ENCODE results near the gene KLF7.

KLF7 gene

DNA sequence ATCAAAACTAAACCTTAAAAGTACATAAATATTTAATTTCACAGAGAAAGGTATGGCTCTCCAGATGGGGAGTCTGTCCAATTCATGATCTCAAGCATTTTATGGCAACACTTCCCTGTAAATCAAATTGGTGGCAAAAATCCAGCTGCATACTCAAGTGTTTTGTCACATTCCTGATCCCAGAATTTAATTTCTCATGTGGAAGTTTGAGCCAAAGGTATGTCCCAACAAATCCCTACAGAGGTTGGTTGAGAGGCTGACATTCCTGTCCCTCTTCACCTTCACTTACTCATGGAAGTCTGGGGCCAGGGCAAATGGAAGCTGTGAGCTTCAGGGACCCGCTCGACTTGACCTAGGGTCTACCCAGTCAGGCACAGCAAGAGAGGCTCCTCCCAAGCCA, 17.7 kb downstream of the KLF7 start:
- no peak overlapping the region for H3K27ac ChIP-seq
- TF ChIP-seq ZFX (IDR thresholded peaks at IDR 0.05; ENCODE audit: borderline replicate concordance): no peak
- TF ChIP-seq, protein P1, sequence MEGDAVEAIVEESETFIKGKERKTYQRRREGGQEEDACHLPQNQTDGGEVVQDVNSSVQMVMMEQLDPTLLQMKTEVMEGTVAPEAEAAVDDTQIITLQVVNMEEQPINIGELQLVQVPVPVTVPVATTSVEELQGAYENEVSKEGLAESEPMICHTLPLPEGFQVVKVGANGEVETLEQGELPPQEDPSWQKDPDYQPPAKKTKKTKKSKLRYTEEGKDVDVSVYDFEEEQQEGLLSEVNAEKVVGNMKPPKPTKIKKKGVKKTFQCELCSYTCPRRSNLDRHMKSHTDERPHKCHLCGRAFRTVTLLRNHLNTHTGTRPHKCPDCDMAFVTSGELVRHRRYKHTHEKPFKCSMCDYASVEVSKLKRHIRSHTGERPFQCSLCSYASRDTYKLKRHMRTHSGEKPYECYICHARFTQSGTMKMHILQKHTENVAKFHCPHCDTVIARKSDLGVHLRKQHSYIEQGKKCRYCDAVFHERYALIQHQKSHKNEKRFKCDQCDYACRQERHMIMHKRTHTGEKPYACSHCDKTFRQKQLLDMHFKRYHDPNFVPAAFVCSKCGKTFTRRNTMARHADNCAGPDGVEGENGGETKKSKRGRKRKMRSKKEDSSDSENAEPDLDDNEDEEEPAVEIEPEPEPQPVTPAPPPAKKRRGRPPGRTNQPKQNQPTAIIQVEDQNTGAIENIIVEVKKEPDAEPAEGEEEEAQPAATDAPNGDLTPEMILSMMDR (IDR thresholded peaks at IDR 0.05): no peak

DNA sequence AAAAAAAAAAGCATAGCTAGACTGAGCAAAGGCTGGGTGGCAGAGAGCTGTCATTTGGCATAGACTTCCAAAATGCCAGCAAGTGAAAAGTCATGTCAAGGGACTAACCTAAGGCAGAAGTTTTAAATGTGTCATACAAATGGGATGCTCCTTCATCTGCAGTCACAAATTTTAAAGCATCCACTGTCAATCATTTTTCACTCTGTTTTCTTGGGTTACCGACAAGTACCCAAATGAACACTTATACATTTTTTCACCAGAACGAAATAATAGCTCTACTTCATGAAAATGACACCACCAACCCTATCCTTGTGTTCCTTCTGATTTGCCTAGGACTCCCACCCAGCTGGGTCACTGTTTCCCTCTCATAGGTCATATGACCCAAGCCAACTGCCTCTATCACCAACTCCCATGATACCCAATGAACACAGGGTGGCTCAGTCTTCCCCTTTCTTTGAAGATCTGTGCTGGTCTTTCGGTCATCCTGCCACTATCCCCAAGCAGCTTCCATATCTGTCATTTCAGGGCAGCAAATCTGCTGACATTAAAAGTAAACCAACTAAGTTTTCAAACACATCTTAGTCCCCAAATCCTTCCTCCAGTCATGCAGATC, 21.5 kb downstream of the KLF7 start:
- no peak overlapping the region for H3K27ac ChIP-seq
- no peak for TF ChIP-seq ZFX (IDR thresholded peaks at IDR 0.05; ENCODE audit: borderline replicate concordance)
- TF ChIP-seq, protein P1 (IDR thresholded peaks at IDR 0.05): no peak

DNA sequence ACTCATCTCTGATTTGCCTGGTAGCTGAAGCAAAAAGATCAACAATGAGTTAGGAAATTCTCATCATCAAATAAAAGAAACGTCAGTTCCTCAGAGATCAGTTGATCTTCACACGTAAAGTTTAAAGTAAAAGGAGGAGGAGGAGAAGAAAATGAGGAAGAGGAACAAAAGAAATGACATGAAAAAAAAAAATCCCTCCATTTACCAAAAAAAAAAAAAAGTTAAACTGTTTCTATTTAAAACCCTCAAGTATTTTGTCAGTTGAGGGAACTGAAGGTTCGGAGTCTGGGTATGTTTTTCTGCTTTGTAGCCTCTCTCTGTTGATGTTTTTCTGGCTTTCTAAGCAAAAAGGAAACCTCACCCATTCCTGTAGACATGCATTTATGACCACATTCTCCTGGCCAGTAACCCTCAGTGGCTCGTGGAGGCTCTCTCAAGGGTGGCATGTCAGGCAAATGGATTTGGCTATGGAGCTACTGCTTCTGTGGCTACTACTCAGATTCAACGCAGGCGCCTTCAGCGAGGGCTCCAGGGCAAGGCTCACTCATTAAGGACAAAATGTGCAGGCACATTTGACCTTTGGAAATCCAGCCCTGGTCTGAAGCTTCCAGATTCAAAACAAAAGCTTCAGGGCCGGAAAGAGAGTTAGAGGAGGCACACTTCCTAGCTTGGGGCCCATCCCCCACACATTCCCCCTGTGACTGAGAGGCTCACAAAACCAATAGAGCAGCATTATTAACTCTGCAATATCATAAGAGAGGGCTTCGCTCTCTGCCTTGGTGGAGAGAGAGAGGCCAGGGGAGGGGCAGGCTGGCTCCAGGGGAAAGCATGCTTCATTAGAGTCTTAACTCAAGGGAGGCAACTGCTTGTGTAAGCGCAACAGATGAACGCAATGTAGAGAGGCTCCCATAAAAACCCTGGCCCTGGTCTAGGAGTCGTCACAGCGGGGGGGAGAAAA, 22.3 kb downstream of the KLF7 start:
- no peak overlapping the region for H3K27ac ChIP-seq

DNA sequence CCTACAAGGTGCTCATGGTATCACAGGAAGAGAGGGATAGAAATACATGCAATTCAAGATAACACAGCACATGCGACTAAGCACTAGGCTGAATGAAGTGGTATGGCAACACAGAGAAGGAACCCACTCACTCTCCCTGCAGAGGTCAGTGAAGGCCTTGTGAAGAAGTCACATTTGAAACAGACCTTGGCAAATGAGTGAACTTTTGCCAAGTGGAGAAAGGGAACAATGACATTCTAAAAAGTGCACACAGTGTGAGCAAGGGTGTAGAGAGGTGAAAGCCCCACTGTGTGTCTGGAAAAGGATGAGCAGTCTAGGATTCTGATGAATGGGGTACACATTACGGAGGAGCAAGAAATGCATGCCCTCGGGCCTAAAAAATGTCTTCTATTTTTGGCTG, 23.3 kb downstream of the KLF7 start:
- TF ChIP-seq, protein P1 (IDR thresholded peaks at IDR 0.05): no peak
- TF ChIP-seq ZFX (IDR thresholded peaks at IDR 0.05; ENCODE audit: borderline replicate concordance): no peak
- no peak overlapping the region for H3K27ac ChIP-seq

More for the DNA sequence above, 22.3 kb downstream of the KLF7 start:
- TF ChIP-seq, protein P1 (IDR thresholded peaks at IDR 0.05): no peak
- TF ChIP-seq ZFX (IDR thresholded peaks at IDR 0.05; ENCODE audit: borderline replicate concordance): no peak

DNA sequence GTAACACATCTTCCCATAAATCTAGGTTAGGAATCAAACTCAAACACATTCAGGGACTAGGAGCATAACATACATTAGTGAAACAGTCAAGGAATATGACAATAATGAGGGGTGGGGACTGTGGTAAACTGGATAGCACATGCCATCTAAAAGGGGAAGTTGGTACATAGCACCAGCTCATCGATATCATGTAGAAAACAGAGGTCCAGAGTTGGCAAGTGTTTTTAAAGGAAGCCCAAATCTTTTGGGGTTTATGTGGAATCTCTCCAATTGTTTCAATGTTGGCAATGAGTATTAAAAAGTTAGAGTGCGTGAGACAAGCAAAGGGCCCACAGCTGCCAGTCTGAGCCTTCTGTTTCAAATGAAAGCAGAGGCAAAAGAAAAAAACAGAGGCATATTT, 24.4 kb downstream of the KLF7 start:
- TF ChIP-seq, protein P1 (IDR thresholded peaks at IDR 0.05): no peak
- TF ChIP-seq ZFX (IDR thresholded peaks at IDR 0.05; ENCODE audit: borderline replicate concordance): no peak
- H3K27ac ChIP-seq: no peak overlapping the region

DNA sequence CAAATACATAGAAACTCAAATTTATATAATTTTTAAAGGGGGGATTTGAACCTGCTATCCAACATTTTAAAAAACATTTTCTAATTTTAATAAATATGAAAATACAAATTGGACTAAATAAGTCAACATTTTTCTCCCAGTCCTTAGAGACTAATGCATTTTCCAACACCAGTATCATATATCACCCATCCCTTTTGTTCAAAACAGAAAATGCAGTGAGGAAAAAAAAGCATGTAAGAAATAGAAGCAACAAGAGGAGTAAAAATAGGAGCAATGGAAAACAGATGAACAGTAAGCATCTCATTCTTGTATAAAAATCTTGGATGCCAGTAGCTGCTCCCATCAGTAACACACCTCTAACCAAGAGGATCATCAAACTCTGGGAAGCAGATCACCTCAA, 25.5 kb downstream of the KLF7 start:
- H3K27ac ChIP-seq: no peak overlapping the region
- TF ChIP-seq, protein P1 (IDR thresholded peaks at IDR 0.05): no peak
- TF ChIP-seq ZFX (IDR thresholded peaks at IDR 0.05; ENCODE audit: borderline replicate concordance): no peak

DNA sequence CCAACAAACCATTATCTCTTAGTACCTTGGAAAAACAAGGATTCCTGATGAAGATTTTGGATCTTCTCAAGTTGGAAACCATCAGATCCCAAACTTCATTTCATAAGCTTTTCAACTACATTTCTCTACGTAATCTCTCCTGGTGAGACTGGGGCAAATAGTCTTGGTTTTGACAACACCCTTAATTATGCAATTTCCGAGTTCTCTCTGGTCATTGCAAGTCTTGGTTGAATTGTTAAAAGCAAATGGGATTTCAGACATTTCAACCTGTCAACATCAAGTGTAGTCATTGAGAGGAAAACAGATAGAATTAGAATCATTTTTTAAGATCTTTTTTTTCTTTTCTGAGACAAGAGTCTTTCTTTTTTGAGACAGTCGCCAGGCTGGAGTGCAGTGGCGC, 26.2 kb downstream of the KLF7 start:
- no peak overlapping the region for H3K27ac ChIP-seq
- TF ChIP-seq ZFX (IDR thresholded peaks at IDR 0.05; ENCODE audit: borderline replicate concordance): no peak
- TF ChIP-seq, protein P1 (IDR thresholded peaks at IDR 0.05): no peak

Measured in 22Rv1 (cell line).